ENCODE results near the gene ERC1.
"Not testable (repeated sequence)": the region's sequence is repeated elsewhere in the genome, so short reads cannot be mapped to it uniquely, and the experiment has no call there.

The ERC1 gene

GRCh38 chr12:1255125-1255524, 264.1 kb downstream of the ERC1 start:
- DNase-seq = not testable (repeated sequence)

DNA sequence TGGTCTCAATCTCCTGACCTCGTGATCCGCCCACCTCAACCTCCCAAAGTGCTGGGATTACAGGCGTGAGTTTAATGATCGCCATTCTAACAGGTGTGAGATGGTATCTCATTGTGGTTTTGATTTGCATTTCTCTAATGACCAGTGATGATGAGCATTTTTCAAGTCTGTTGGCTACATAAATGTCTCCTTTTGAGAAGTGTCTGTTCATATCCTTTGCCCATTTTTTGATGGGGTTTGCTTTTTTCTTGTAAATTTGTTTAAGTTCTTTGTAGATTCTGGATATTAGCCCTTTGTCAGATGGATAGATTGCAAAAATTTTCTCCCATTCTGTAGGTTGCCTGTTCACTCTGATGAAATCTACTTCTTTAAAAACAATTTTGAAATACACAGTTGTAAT, 264.8 kb downstream of the ERC1 start:
- DNase-seq = not testable (repeated sequence)

- no peak for DNase-seq
Measured at GRCh38 chr12:1256285-1256684, 265.3 kb downstream of the ERC1 start.

DNA sequence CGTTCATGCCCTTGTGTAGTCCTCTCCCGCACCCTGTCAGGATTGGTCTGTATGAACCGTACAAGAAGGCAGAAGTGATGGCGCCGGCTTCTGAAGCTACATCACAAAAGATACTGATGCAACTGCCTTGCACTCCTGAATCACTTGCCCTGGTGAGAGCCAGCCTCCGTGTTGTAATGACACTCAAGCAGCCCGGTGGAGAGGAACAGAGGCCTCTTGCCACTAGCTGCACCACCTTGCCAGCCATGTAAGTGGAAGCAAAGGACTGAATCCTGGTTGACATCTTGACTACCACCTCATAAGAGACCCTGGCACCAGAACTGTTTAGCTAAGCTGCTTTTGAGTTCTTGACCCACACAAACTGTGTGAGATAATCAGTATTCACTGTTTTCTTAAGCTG, 266.0 kb downstream of the ERC1 start:
- no peak for DNase-seq

DNA sequence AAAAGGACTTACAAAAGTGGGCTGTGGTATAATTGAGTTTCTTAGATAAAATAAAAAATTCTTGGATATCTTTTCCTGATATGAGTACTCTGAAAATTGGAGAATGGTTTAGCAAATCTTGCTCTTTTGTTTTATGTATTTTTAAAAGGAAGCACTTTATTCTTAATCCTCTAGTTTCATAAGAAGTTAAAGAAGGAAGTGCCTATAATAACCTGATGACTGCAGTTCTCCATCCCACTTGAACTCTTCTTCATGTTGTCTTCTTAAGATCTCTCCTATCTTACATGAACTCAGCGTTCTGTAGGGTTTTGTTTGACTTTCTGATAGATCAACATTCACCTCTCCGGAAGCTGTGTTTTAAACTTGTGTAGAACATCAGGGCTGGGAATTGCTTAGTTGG, 271.0 kb downstream of the ERC1 start:
- no peak for DNase-seq

GRCh38 chr12:1267243-1267642, 276.2 kb downstream of the ERC1 start:
- no peak for DNase-seq

- no peak for DNase-seq
Measured at GRCh38 chr12:1272142-1272541, 281.1 kb downstream of the ERC1 start.

GRCh38 chr12:1273051-1273450, 282.0 kb downstream of the ERC1 start:
- DNase-seq = no peak

DNA sequence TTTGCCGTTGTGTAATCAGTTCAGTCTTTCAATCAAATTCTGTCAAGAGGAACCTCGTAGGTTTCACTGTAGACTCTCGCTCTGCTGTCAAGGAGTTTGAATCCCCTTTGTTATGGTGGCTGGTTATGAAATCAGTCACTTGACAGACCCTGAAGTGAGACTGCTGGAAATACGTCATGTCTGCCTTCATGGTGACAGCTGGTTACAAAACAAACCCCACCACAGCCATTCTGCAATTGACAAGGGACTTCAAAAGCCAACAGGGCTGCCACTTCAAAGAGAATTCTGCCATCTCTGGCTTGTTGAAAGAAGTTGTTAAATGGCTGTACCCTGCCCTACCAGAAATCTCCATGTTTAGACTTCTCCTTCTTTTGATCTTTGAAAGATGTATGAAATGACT, 286.9 kb downstream of the ERC1 start:
- no peak for DNase-seq

GRCh38 chr12:1279050-1279449, 288.0 kb downstream of the ERC1 start:
- no peak for DNase-seq

- DNase-seq = no peak
Measured at GRCh38 chr12:1280059-1280458, 289.0 kb downstream of the ERC1 start.

GRCh38 chr12:1281683-1282366, 290.8 kb downstream of the ERC1 start:
- no peak for DNase-seq

GRCh38 chr12:1282670-1283315, 291.8 kb downstream of the ERC1 start:
- DNase-seq = no peak

DNA sequence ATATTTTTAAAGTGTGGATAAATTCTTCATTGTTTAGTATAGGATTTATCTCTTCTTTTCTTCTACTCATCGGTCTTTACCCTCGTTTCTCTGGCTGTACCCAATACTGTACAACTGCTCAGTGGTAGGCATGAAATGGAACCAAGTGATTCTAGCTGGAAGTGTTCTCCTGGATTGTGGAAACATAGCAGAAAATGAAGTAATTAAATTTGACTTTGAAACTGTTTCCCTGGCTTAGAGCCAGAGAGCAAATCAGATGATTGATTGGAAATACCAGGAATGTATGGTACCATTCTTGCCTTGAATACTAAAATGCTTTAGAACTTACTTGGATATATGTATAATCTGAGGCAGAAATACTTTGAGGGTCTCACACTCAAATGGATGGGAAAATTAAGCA, 292.3 kb downstream of the ERC1 start:
- no peak for DNase-seq

DNA sequence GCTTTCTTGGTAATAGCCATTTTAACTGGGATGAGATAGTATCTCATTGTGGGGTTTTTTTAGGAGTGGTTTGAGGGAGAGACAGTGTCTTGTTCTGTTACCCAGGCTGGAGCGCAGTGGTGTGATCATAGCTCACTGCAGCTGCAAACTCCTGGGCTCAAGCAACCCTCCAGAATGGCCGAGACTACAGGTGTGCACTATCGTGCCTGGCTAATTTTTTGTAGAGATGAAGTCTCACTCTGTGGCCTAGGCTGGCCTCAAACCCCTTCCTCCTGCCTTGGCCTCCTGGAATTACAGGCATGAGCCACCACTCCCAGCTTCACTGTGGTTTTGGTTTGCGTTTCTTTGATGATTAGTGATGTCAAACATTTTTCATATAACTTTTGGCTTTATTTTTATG, 293.6 kb downstream of the ERC1 start:
- DNase-seq = no peak

DNA sequence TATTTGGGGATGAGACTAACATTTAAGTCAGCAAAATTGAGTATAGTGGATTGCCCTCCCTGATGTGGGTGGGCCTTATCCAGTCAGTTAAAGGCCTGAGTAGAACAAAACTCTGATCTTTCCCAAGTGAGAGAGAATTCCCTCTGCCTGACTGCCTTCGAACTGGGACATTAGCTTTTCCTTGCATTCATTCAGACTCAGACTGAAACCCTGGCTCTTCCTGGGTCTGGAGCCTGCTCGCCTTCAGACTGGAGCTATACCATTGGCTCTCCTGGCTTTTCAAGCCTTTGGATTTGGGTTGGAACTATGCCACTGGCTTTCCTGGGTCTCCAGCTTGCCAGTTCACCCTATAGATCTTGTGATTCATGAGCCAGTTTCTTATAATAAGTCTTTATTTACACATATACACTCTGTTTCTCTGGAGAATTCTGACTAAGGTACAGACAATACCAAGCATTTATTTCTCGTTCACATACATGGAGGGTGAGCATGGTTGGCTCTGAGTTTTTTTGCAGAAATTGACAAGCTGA, 296.5 kb downstream of the ERC1 start:
- no peak for DNase-seq

DNA sequence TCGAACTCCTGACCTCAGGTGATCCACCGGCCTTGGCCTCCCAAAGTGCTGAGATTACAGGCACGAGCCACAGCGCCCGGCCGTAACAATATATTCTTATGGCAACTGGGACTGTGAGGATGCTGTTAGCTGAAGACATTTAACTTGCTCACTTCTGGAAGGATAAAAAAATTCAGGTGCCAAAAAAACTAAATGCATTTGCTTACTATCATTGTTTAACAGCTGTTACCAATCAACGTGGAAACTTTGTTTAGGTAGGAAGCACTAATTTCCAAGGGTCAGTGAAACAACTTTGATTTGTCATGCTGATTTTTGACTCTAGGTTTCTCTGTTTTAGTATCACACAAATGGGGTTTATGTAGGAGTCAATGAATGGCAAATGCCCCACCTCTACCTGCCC, 297.3 kb downstream of the ERC1 start:
- no peak for DNase-seq

GRCh38 chr12:1289371-1290155, 298.5 kb downstream of the ERC1 start:
- DNase-seq = no peak

GRCh38 chr12:1290716-1291115, 299.7 kb downstream of the ERC1 start:
- DNase-seq = no peak

DNA sequence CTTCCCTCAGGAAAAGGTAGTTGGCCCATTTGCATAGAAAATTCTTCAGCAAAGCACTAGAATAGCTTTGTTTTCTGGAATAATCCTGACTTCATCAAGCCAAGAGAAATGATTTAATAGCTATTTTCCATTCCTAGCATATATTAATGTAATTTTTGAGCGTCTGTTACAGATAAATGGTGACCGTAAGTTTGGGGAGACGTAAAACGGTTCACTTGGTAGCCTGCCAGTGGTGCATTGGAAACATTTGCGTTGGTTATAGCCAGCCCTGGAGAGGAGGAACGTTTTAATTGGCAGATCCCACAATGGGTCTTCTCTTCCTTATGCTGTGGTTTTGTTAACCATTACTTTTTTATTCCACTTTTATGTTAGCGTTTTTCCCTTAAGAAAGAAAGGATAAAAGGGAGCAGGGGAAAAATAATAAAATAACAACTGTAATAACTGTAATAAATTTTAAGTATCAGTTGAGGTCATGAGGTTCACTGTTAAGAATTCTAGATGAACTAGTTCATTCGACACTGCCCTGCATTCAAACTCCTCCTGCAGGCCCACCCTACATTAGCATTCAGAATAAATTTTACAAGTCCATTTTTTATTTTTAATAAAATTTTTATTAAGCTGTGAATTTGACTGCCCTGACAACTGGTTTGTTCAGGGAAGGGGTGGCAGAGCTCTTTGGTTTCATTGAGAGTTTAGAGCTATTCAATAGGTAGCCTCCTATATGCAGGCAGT, 300.7 kb downstream of the ERC1 start:
- no peak for DNase-seq

- DNase-seq = no peak
Measured at GRCh38 chr12:1293901-1294300, 302.9 kb downstream of the ERC1 start.

- DNase-seq = no peak
Measured at GRCh38 chr12:1297206-1297605, 306.2 kb downstream of the ERC1 start.

GRCh38 chr12:1297639-1298175, 306.7 kb downstream of the ERC1 start:
- DNase-seq = no peak
